NCI-H345 (cell line): Measurements from ENCODE around the gene CASP2.

Experiments used
- DNase-seq: peaks from one replicate; lab custom pipeline; 2025; lab: John Stamatoyannopoulos, UW

CASP2 gene

DNA sequence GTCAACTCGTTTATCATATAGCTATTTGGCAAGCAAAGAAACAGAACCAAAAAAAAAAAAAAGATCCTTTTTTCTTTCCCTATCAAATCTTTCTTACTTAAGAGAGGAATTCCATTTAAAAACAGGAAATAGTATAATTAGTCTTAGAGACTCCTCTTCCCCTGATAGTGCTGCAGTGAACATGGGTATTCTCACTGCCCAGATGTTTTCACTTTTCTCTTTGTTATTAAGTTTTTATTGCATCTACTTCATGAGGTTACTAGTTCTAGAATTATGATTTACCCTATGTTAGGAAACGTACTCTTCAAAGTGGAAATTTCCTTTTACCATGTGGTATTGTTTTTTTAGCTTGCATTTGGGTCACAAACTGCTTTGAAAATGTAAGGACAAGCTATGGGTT lies 8.5 kb downstream of the CASP2 start:
- DNase-seq = no peak

DNA sequence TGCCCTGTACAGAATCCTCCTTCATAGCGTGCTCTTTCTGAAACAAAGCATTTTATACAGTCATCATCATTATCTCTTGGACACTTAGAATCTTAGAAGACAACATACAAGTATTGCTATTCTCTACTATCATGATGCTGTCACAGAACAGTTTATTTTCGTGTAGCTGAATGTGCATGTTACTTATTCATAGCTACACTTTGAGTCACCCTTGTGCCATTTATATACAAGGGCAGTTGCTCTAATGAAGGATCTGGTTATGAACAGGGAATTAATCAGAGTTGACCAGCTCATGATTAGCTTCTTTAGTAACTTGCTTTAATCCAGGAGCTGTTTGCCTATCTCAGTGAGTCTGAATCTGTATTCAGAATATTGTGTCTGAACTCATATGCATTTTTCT lies 11.2 kb downstream of the CASP2 start:
- DNase-seq = no peak

DNA sequence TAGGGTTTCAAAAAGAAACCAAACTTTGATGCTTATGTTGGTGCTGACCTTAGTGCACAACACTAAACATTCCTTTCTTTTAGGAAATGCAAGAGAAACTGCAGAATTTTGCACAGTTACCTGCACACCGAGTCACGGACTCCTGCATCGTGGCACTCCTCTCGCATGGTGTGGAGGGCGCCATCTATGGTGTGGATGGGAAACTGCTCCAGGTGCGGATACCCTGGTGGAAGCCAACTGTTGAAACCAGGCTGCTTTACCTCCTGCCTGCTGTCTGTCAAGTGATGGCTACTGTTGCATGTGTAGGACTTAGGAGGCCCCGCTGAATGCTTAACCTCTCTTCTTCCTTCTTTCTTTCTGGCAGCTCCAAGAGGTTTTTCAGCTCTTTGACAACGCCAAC lies 11.7 kb downstream of the CASP2 start:
- no peak for DNase-seq

DNA sequence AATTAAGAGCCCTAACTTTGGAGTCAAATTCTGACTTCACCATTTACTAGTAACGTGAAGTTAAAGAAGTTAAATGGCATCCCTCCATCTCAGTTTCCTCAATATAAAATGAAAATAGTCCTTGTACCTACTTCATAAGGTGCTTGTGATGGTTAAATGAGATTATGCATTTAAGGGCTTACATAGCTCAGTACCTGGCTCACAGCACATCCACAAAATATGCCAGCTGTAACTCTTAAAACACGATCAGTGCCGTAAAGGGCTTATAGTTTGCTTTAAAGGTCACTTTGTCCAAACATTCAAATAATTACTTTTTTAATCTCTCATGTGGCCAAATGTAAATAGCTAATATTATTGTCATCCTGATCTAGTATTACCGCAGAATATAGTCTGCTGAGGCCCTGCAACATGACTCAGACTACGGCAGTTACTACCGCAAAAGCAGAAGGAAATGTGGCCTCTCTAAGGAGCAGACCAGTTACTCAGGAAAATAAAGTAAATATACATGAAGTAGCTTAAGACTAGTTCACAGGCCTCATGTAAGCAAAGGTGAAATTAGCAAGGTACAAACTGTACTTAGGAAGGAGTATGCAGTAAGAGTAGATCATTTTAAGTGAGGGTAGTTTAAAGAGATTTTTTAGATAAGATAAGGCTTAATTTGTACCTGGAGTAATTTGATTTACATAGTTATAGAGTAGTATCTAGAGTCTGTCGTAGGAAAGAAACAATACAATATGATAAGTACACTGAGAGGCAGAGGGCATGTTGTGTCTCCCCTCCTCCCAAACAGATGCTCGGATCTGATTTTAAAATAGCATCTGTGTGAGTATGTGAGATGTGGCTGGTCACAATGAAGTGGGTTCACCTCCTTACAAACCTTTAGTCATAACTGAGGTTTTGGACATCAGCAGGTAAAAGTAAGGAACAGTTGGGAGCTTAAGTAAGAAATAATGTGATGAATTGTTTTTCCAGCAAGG lies 13.1 kb downstream of the CASP2 start:
- no peak for DNase-seq

DNA sequence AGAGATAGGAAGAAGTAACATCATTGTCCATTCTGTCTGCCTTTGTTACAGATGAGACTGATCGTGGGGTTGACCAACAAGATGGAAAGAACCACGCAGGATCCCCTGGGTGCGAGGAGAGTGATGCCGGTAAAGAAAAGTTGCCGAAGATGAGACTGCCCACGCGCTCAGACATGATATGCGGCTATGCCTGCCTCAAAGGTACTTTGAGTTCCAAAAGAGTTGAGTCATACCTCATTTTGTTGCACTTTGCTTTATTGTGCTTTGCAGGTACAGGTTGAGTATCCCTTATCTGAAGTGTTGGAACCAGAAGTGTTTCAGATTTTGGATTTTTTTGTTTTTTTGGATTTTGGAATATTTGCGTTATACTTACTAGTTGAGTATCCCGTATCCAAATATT lies 15.6 kb downstream of the CASP2 start:
- DNase-seq = no peak

DNA sequence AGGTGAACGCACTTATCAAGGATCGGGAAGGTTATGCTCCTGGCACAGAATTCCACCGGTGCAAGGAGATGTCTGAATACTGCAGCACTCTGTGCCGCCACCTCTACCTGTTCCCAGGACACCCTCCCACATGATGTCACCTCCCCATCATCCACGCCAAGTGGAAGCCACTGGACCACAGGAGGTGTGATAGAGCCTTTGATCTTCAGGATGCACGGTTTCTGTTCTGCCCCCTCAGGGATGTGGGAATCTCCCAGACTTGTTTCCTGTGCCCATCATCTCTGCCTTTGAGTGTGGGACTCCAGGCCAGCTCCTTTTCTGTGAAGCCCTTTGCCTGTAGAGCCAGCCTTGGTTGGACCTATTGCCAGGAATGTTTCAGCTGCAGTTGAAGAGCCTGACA lies 16.8 kb downstream of the CASP2 start:
- no peak for DNase-seq

DNA sequence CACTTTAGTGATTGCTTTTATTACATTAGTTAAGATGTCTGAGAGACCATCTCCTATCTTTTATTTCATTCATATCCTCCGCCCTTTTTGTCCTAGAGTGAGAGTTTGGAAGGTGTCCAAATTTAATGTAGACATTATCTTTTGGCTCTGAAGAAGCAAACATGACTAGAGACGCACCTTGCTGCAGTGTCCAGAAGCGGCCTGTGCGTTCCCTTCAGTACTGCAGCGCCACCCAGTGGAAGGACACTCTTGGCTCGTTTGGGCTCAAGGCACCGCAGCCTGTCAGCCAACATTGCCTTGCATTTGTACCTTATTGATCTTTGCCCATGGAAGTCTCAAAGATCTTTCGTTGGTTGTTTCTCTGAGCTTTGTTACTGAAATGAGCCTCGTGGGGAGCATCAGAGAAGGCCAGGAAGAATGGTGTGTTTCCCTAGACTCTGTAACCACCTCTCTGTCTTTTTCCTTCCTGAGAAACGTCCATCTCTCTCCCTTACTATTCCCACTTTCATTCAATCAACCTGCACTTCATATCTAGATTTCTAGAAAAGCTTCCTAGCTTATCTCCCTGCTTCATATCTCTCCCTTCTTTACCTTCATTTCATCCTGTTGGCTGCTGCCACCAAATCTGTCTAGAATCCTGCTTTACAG lies 17.4 kb downstream of the CASP2 start:
- DNase-seq = peak; percentile 19

DNA sequence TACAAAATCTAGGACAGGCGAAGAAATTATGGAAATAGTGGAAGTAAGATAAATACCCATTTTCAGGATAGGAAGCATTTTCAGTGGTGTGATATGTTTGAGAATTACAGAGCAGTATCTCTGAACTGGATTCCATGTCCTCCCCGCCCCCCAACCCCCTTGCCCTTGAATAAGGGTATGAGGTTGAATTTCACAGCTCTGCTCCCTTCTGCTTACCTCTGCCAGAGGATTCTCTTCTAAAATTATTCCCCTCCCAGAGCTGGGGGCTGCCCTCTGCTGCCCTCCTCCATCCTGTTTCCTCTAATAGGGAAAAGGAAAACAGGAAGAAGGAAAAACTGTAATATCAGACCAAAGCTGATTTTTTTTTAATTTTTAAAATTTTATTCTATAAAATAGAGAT lies 20.5 kb downstream of the CASP2 start:
- DNase-seq = no peak

DNA sequence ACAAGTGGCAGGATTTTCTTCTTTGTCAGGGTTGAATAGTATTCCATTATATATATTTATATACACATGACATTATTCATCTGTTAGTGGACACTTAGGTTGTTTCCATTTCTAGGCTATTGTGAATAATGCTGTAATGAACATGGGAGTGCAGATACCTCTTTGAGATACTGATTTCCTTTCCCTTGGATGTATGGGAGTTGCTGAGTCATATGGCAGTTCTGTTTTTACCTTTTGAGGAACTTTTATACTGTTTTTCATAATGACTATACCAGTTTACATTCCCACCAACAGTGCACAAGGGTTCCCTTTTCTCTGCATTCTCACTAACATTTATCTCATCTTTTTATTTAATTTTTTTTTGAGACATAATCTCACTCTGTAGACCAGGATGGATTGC lies 26.0 kb downstream of the CASP2 start:
- DNase-seq = no peak

DNA sequence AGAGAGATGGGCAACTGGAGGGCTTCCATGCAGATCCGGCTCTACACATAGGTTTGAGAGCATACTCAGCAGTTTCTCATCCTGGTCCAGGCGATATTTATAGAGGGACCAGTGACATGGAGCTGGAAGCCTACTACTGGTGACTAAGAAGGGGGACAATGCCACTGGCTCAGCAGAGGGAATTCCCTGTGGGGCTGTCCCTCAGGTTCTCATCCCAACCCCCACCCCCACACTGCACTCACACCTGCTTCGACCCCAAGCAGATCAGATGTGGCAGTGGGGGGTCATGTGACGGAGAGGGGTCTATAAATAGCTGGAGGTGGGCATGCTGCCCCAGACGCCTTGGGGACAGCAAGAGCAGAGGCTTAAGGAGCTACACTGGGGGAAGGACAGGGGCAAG lies 27.6 kb downstream of the CASP2 start, which contains the start of gene CLCN1:
CLCN1 (plus strand) TSS at position 336 of the 400 bp plus-strand sequence. CDS start 102 bp downstream, outside the sequence.
- DNase-seq = no peak

DNA sequence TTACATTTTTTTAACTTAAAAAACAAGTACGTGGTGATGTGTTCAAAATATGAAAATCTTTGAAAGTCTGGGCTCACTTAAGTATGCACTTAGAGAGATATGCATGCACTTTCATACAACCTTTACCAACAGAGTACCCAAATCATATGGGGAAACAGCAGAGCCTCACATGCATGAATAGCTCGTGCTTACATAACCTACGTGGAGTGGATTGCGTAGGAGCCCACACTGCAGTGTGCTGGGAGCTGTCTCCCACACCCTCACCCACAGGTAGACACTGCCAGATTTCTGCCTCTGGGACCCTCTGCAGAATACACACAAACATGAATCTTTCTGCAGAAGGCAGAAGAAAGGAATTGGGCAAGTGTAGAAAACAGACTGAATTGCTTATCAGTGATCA lies 28.3 kb downstream of the CASP2 start:
- no peak for DNase-seq

DNA sequence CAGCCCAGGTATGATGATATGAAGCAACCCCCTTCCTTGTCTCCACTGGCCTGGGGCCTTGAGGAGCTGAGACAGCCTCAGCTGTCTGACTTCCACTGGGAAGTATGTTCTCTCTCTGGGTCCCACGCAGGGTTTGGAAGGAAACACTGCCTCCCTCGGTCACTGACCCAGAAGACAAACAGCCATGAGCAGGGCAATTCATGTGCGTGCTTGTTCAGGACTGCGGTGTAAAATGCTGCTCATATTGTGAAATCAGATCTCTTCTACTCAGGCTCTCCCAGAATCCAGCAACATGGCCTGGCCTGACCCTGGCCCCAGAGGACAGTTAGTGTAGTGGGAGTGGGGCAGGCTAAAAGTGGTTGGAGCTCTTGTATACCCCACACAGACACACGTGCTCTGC lies 30.5 kb downstream of the CASP2 start:
- no peak for DNase-seq

DNA sequence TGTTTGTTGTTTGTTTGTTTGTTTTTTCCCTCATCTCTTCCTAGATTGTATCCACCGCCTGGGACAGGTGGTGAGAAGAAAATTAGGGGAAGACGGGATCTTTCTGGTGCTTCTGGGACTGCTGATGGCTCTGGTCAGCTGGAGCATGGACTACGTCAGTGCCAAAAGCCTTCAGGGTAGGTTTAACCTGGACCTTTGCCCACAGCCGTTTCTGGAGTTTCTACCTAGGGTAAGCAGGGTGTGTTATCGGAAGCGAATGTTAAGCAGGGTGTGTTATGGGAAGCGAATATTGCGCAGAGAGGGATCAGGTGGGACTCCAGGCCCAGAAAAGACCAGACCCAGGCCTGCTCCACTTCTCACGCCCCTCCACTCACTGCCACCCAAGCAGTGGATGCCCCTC lies 32.5 kb downstream of the CASP2 start:
- no peak for DNase-seq

DNA sequence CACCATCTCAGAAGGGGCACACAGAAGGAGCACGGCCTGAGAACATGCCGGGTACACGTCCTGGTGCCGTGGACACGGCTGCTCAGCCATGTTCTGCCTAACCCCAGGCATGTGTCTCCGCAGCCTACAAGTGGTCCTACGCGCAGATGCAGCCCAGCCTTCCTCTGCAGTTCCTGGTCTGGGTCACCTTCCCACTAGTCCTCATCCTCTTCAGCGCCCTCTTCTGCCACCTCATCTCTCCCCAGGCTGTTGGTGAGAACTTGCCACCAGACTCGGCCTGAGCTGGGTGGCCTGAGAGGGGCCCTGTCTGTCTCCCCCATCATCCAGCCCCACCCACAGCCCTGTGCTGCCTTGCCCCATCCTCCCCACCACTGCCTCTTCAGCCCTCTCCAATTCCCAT lies 33.1 kb downstream of the CASP2 start:
- no peak for DNase-seq

DNA sequence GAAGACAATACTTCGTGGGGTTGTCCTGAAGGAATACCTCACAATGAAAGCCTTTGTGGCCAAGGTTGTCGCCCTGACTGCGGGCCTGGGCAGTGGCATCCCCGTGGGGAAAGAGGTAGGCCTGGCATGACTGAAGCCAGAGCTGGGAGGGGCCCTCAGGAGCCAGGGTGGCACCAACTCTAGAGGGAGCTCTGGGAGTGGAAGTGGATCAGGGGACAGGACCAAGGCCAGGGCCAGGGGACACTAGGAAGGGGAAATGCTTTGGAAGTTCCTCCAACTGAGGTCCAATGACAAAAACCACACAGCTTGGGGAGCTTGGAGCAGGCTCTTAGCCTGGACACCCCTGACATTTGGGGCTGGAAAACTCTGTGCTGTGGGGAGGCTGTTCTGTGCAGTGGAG lies 33.6 kb downstream of the CASP2 start:
- no peak for DNase-seq

DNA sequence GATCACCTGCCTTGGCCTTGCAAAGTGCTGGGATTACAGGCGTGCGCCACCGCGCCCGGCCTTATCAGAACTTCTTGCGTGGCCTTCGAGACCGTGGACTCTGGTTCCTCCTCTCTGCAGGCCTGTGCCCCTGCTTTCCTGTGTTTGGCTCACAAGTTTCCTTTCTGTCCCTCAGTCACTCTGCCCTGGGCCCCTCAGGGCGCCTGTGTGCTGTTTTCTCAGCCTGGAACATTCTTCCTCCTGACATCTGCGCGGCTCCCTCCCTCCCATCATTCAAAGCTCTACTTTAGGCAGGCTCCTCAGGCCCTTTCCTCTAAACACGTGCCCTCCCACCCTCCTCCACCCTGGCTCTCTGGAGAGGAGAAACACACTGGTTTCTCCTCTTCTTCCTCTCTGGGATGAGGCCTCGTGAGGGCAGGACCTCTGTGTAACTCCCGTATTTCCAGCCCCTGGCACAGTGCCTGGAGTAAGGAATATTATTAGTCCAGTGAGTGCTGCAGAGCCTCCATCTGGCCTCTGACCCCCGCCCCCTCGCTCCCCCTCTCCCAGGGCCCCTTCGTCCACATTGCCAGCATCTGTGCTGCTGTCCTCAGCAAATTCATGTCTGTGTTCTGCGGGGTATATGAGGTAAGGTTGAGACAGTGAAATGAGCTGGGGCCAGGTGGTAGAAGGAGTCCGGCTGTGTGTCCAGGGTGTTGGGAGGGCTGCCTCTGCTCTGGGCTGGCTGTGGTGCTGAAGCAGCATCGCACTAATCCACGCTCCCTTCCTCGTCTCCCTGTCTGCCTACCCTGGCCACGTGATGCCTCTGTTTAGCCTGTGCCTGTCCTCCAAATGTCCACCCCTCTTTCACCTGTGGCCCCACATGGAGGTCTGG lies 34.8 kb downstream of the CASP2 start:
- DNase-seq = no peak

DNA sequence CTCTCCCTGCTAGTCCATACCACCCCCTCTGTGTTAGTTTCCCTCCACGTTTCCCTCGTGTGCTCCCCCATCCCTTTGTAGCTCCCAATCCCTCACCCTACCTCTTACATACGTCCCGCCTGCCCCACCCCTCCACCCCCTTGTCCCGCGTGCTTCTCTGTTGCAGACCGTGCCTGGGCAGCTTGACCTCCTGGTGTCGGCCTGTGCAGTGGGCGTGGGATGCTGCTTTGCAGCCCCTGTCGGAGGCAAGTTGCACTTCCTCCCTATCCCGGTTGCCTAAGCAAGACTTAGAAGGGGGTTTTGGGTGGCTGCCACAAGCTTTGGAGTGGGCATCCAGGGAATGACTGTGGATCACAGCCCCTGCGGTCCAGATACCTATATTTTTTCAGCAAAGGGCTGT lies 35.5 kb downstream of the CASP2 start:
- no peak for DNase-seq

DNA sequence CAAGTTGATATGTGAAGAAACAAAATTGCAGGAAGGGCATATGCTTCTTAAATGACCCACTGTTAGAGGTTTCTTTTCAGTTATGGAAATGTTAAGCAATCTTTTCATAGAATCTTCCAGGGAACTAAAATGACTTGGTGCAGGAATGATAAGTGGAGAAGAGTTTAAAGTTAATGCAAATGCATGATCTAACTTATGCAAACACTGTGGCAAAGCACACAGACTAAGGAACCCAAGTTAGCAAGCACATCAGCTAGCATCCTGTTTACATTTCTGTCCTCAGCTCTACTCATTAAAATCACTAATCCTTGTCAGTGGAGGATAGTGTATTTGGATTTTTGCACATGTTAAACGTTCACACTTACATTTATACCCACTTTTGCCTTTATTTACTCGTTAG lies 37.1 kb downstream of the CASP2 start:
- no peak for DNase-seq

DNA sequence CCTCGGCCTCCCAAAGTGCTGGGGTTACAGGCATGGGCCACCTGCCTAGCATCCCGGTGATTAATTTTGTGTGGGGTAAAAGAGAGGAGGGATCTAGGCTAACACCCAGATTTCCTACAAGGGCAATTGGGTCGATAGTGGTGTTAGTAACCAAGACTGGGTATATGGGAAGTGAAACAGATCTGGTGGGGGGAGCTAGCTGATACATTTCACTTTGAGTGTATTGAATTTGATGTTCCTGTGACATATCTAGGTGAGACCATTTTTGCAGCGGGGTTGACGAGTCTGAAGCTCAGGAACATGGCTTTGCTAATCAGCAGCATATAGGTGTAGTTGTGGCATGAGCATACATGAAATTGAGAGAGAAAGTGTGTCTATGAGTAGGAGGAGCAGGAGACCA lies 39.8 kb downstream of the CASP2 start:
- DNase-seq = no peak

DNA sequence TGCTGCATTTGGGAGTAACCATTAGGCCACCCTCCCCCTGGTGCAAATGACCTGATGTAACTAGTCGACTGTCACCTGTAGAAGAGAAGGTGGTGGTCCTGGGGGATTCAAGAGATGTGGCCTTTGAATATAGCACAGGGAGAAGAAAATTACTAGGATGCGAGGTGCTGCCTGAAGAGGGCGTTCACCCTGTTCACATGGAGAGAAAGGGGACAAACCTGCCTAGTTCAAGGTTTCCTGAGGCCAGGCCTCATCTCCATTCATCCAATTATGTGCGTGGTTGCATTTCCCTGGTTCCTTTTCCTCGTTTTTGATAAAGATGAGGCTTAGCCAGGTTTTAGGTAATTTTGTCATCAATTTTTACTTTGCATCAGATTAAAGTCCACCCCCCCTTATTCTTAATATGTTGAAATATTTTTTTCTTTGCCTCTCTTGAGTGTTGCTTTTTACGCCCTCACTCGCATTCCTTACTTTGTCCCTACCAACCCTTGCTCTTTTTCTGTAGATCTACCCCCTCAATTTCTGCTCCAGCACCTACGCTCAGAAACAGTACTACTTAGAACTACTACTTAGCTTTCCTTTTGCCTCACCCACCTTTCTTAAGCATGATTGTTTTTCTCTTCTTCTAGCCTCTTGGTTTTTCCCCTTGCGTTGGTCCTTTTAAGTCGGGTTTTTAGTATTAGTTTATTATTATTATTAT lies 41.5 kb downstream of the CASP2 start:
- DNase-seq = no peak

DNA sequence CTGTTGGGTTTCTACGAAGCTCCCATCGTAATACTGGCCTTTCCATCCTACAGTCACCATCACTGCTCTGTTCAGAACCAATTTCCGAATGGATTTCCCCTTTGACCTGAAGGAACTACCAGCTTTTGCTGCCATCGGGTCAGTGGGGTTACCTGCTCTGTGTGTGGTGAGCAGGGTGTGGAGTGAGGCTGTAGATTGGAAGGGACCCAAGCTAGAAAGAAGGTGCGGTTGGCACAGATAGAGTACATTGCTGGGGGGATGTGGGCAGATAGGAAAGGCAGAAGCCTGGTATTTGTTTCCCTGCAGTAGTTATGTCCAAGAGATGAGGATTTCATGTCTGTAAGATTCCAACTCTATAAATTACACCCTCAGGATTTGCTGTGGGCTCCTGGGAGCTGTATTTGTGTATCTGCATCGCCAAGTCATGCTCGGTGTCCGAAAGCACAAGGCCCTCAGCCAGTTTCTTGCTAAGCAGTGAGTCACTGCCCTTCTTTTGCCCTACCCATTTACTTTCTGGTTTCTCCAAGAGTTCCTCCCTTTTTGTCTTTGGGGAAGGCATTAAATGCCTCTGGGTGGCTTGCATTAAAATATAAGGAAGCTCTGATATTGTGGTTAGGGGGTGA lies 43.1 kb downstream of the CASP2 start:
- no peak for DNase-seq
